Activated CD4-positive, alpha-beta T cell treated with anti-CD3 and anti-CD28 coated beads for 36 hours (primary cell): ENCODE measurements around the gene TTC27. TPM values are rescaled to one million over a fixed set of nuclear protein-coding genes. Genes with fewer than 3 reads are reported as not detected.
"Not testable (repeated sequence)": the region's sequence is repeated elsewhere in the genome, so short reads cannot be mapped to it uniquely, and the experiment has no call there.

Experiments
- ATAC-seq: fragments of 200-7000 bp; cut with Tn5 transposase; one replicate; pipeline ENCODE4 v1.10.0; 2021; ENCODE audit warnings: mild to moderate bottlenecking, moderate library complexity
- CTCF ChIA-PET: fragments of 350-600 bp; sonication (Branson Sonifier 250); formaldehyde crosslinking; loops from one replicate; lab custom pipeline; 2021; ENCODE audit warnings: antibody characterized with exemption; lab: Charles Lee
- POLR2A ChIA-PET: fragments of 350-600 bp; sonication (Branson Sonifier 250); formaldehyde crosslinking; loops from one replicate; lab custom pipeline; 2021; ENCODE audit warnings: antibody characterized with exemption, inconsistent platforms; lab: Charles Lee
- DNase-seq: peaks from one replicate; pipeline ENCODE4 v3.0.0-alpha.2; 2020
- H3K27ac Mint-ChIP-seq: one replicate; pipeline ENCODE4 v1.8.0; 2021; ENCODE audit warnings: mixed read lengths
- H3K27me3 Mint-ChIP-seq: one replicate; pipeline ENCODE4 v1.8.0; 2021; ENCODE audit warnings: mixed read lengths
- H3K36me3 Mint-ChIP-seq: one replicate; pipeline ENCODE4 v1.8.0; 2021; ENCODE audit warnings: low read depth, mixed read lengths
- H3K4me1 Mint-ChIP-seq: one replicate; pipeline ENCODE4 v1.8.0; 2021; ENCODE audit warnings: mixed read lengths
- H3K4me3 Mint-ChIP-seq: one replicate; pipeline ENCODE4 v1.8.0; 2021; ENCODE audit warnings: mild to moderate bottlenecking, moderate library complexity, mixed read lengths
- H3K9me3 Mint-ChIP-seq: one replicate; pipeline ENCODE4 v1.8.0; 2021; ENCODE audit warnings: low read depth, mixed read lengths
- intact Hi-C, 2 experiments: fragments of 100-400 bp; cut with DNase I in 1 of 2; cut with micrococcal nuclease in 1 of 2; formaldehyde crosslinking; loops; one replicate each; pipeline versions ENCODE4 v1.14.2 to v1.15.1; 2022 to 2024; cut with DNase I, micrococcal nuclease
- total RNA-seq, 2 experiments: library from RNA; stranded (reverse); gene quantifications; one replicate each; pipeline ENCODE4 v1.2.3, GENCODE V29; 2021

TTC27 gene
- total RNA-seq, 2 experiments from 2014 or later = 32.7 to 33.7 TPM

GRCh38 chr2:32838418-32838817 lies 210.6 kb downstream of the TTC27 start:
- H3K4me3 Mint-ChIP-seq = no peak overlapping the region
- H3K9me3 Mint-ChIP-seq = no peaks in the 10 kb centered on the region
- CTCF ChIA-PET = interaction anchor here (1.1 kb wide), 1 partner anchor 12 kb away, joined by 4 read pairs; no protein-coding TSS in a partner anchor
- no peaks in the 10 kb centered on the region for H3K36me3 Mint-ChIP-seq
- POLR2A ChIA-PET = no interaction called here
- H3K27me3 Mint-ChIP-seq = peaks cover 3% of the 10 kb centered on the region
- ATAC-seq (no peak), DNase-seq (no peak)
- no peak overlapping the region for H3K27ac Mint-ChIP-seq
- no peaks in the 10 kb centered on the region for H3K4me1 Mint-ChIP-seq
- intact Hi-C loops = no loop called here

GRCh38 chr2:32838949-32839348 lies 211.1 kb downstream of the TTC27 start:
- ATAC-seq = no peak
- no peak for DNase-seq
- Mint-ChIP-seq H3K27ac (no peak overlapping the region), H3K9me3 (no peaks in the 10 kb centered on the region), H3K27me3 (peaks cover 3% of the 10 kb centered on the region), H3K4me1 (no peaks in the 10 kb centered on the region), H3K4me3 (no peak overlapping the region), H3K36me3 (no peaks in the 10 kb centered on the region)
- POLR2A ChIA-PET = no interaction called here
- intact Hi-C loops = no loop called here
- CTCF ChIA-PET = interaction anchor here (1.1 kb wide), 1 partner anchor 12 kb away, joined by 4 read pairs; no protein-coding TSS in a partner anchor

GRCh38 chr2:32841931-32842898 lies 214.4 kb downstream of the TTC27 start:
- no peaks in the 10 kb centered on the region for H3K4me1 Mint-ChIP-seq
- DNase-seq (no peak), ATAC-seq (no peak)
- POLR2A ChIA-PET = no interaction called here
- no peaks in the 10 kb centered on the region for H3K9me3 Mint-ChIP-seq
- H3K4me3 Mint-ChIP-seq = no peak overlapping the region
- intact Hi-C loops = no loop called here
- CTCF ChIA-PET = no interaction called here
- peaks cover 3% of the 10 kb centered on the region for H3K27me3 Mint-ChIP-seq
- no peaks in the 10 kb centered on the region for H3K36me3 Mint-ChIP-seq
- H3K27ac Mint-ChIP-seq = no peak overlapping the region

- no peaks in the 10 kb centered on the region for H3K4me1 Mint-ChIP-seq
- no peaks in the 10 kb centered on the region for H3K9me3 Mint-ChIP-seq
- peaks cover 3% of the 10 kb centered on the region for H3K27me3 Mint-ChIP-seq
- H3K4me3 Mint-ChIP-seq = no peak overlapping the region
- ATAC-seq = no peak
- no peak overlapping the region for H3K27ac Mint-ChIP-seq
- intact Hi-C loops = no loop called here
- ChIA-PET POLR2A (no interaction called here), CTCF (no interaction called here)
- no peak for DNase-seq
- H3K36me3 Mint-ChIP-seq = no peaks in the 10 kb centered on the region
These were observed 215.8 kb downstream of the TTC27 start for GRCh38 chr2:32843699-32844098.

- Mint-ChIP-seq H3K4me1 (no peaks in the 10 kb centered on the region), H3K27ac (no peak overlapping the region), H3K27me3 (peaks cover 3% of the 10 kb centered on the region), H3K9me3 (no peaks in the 10 kb centered on the region), H3K4me3 (no peak overlapping the region), H3K36me3 (no peaks in the 10 kb centered on the region)
- ChIA-PET CTCF (no interaction called here), POLR2A (no interaction called here)
- intact Hi-C loops = no loop called here
- ATAC-seq (no peak), DNase-seq (no peak)
These were observed 216.4 kb downstream of the TTC27 start for GRCh38 chr2:32844253-32844652.

- POLR2A ChIA-PET, H3K4me1 Mint-ChIP-seq, DNase-seq, H3K27me3 Mint-ChIP-seq, CTCF ChIA-PET, H3K36me3 Mint-ChIP-seq, ATAC-seq, H3K4me3 Mint-ChIP-seq, H3K9me3 Mint-ChIP-seq, intact Hi-C loops, H3K27ac Mint-ChIP-seq: not testable (repeated sequence)
These were observed 218.4 kb downstream of the TTC27 start for GRCh38 chr2:32846274-32846673.

- CTCF ChIA-PET = interaction anchor here (0.5 to 0.8 kb wide), 3 partner anchors 95 to 1322 kb away, joined by 3 read pairs; no protein-coding TSS in a partner anchor
- Mint-ChIP-seq H3K4me1 (no peaks in the 10 kb centered on the region), H3K27me3 (peaks cover 3% of the 10 kb centered on the region), H3K4me3 (no peak overlapping the region), H3K36me3 (no peaks in the 10 kb centered on the region), H3K27ac (no peak overlapping the region), H3K9me3 (no peaks in the 10 kb centered on the region)
- ATAC-seq = no peak
- intact Hi-C loops = no loop called here
- DNase-seq = no peak
- POLR2A ChIA-PET = interaction anchor here (0.6 kb wide), 1 partner anchor 123 kb away, joined by 4 read pairs; no protein-coding TSS in a partner anchor
These were observed 219.9 kb downstream of the TTC27 start for GRCh38 chr2:32847734-32848133.

- no peaks in the 10 kb centered on the region for H3K4me1 Mint-ChIP-seq
- DNase-seq (no peak), ATAC-seq (no peak)
- H3K27me3 Mint-ChIP-seq = peaks cover 3% of the 10 kb centered on the region
- H3K9me3 Mint-ChIP-seq = no peaks in the 10 kb centered on the region
- H3K36me3 Mint-ChIP-seq = no peaks in the 10 kb centered on the region
- POLR2A ChIA-PET = no interaction called here
- CTCF ChIA-PET = interaction anchor here (0.7 kb wide), 1 partner anchor 462 kb away, joined by 4 read pairs; no protein-coding TSS in a partner anchor
- no peak overlapping the region for H3K27ac Mint-ChIP-seq
- H3K4me3 Mint-ChIP-seq = no peak overlapping the region
- intact Hi-C loops = no loop called here
These were observed 221.8 kb downstream of the TTC27 start for GRCh38 chr2:32849456-32850194.

GRCh38 chr2:32851777-32852439 lies 224.1 kb downstream of the TTC27 start:
- intact Hi-C loops = no loop called here
- H3K4me1 Mint-ChIP-seq = no peaks in the 10 kb centered on the region
- H3K9me3 Mint-ChIP-seq = no peaks in the 10 kb centered on the region
- no peak overlapping the region for H3K27ac Mint-ChIP-seq
- DNase-seq (no peak), ATAC-seq (no peak)
- peaks cover 3% of the 10 kb centered on the region for H3K27me3 Mint-ChIP-seq
- no peaks in the 10 kb centered on the region for H3K36me3 Mint-ChIP-seq
- ChIA-PET CTCF (no interaction called here), POLR2A (interaction anchor here (0.6 kb wide), 1 partner anchor 638 kb away, joined by 4 read pairs; no protein-coding TSS in a partner anchor)
- H3K4me3 Mint-ChIP-seq = no peak overlapping the region

GRCh38 chr2:32852856-32853255 lies 225.0 kb downstream of the TTC27 start:
- ChIA-PET POLR2A (no interaction called here), CTCF (no interaction called here)
- no peaks in the 10 kb centered on the region for H3K4me1 Mint-ChIP-seq
- ATAC-seq = no peak
- H3K36me3 Mint-ChIP-seq = no peaks in the 10 kb centered on the region
- H3K27ac Mint-ChIP-seq = no peak overlapping the region
- peaks cover 3% of the 10 kb centered on the region for H3K27me3 Mint-ChIP-seq
- H3K9me3 Mint-ChIP-seq = no peaks in the 10 kb centered on the region
- intact Hi-C loops = no loop called here
- no peak overlapping the region for H3K4me3 Mint-ChIP-seq
- DNase-seq = no peak

- ATAC-seq (no peak), DNase-seq (no peak)
- CTCF ChIA-PET = interaction anchor here (0.5 to 0.7 kb wide), 3 partner anchors 229 to 810 kb away, joined by 3 read pairs; partner anchors contain the start of gene TTC27
- Mint-ChIP-seq H3K4me3 (no peak overlapping the region), H3K27me3 (peaks cover 2% of the 10 kb centered on the region), H3K27ac (no peak overlapping the region), H3K36me3 (no peaks in the 10 kb centered on the region), H3K9me3 (no peaks in the 10 kb centered on the region), H3K4me1 (no peaks in the 10 kb centered on the region)
- intact Hi-C loops = no loop called here
- POLR2A ChIA-PET = no interaction called here
These were observed 229.0 kb downstream of the TTC27 start for GRCh38 chr2:32856891-32857290.
